ENCODE results near the gene LPP.

Gene LPP

DNA sequence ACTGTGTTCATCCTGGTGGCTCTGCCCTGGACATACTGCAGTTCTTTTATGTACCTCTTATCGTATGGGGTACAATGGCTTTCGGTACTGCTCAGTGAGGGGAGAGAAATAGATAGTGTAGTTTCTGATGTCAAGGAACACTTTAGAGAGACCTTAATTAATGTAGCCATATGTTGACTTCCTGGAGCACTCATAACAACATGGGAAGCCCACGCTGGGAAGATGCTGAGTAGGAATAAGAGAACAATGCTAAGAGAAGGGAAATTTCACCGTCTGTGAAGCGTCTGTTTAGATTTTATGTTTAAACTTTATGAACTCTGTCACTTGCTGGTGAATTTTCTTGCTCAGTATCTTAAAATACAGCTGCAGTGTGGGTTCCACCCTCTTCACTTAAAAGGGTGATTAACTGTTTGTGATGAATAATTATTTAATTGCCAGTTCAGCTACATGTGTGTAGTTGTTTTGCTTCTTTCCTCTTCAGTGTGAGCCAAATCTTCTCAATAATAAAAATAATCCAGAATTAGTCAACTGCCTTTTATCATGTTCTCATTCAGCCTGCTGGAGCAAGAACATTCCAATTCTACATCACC lies 644.7 kb downstream of the LPP start:
- H3K27me3 ChIP-seq (ENCODE audit: control insufficient read depth, insufficient read depth, low read length) = no peaks in the 10 kb centered on the region
- no peak overlapping the region for H3K27ac ChIP-seq (ENCODE audit: low read depth, low read length)
- H3K9ac ChIP-seq (ENCODE audit: low read length) = no peak overlapping the region
- no peak overlapping the region for H3K4me3 ChIP-seq (ENCODE audit: low read depth, low read length)
- peaks cover 7% of the 10 kb centered on the region for H3K4me1 ChIP-seq (ENCODE audit: control insufficient read depth, insufficient read depth, low read length)
- H3K9me3 ChIP-seq (ENCODE audit: control insufficient read depth, insufficient read depth, low read depth, low read length) = no peaks in the 10 kb centered on the region
- H3K36me3 ChIP-seq (ENCODE audit: control insufficient read depth, insufficient read depth, low read length) = no peaks in the 10 kb centered on the region

- Histone ChIP-seq H3K27me3 (ENCODE audit: control insufficient read depth, insufficient read depth, low read length) (no peaks in the 10 kb centered on the region), H3K4me3 (ENCODE audit: low read depth, low read length) (no peak overlapping the region), H3K9me3 (ENCODE audit: control insufficient read depth, insufficient read depth, low read depth, low read length) (no peaks in the 10 kb centered on the region), H3K9ac (ENCODE audit: low read length) (no peak overlapping the region), H3K36me3 (ENCODE audit: control insufficient read depth, insufficient read depth, low read length) (no peaks in the 10 kb centered on the region), H3K27ac (ENCODE audit: low read depth, low read length) (no peak overlapping the region), H3K4me1 (ENCODE audit: control insufficient read depth, insufficient read depth, low read length) (peaks cover 7% of the 10 kb centered on the region)
These were observed 647.4 kb downstream of the LPP start for GRCh38 chr3:188801393-188801792.

DNA sequence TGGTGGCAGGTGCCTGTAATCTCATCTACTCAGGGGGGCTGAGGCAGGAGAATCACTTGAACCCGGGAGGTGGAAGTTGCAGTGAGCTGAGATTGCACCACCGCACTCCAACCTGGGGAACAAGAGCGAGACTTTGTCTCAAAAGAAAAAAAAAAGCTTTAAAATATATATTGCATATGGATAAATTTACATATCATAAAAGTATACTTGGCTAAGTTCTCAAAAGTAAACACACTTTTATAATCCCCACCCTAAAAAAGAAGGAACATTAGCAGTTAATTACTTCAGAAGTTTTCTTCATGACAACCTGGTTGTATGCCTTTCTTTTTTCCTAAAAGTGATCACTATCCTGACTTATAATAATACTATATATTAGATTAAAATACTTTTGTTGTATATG lies 648.7 kb downstream of the LPP start:
- H3K4me1 ChIP-seq (ENCODE audit: control insufficient read depth, insufficient read depth, low read length) = no peaks in the 10 kb centered on the region
- no peaks in the 10 kb centered on the region for H3K36me3 ChIP-seq (ENCODE audit: control insufficient read depth, insufficient read depth, low read length)
- peaks cover 8% of the 10 kb centered on the region; the same call in 1 of the 2 replicates for H3K9me3 ChIP-seq (ENCODE audit: control insufficient read depth, insufficient read depth, low read depth, low read length)
- H3K27me3 ChIP-seq (ENCODE audit: control insufficient read depth, insufficient read depth, low read length) = no peaks in the 10 kb centered on the region
- no peak overlapping the region for H3K4me3 ChIP-seq (ENCODE audit: low read depth, low read length)
- H3K9ac ChIP-seq (ENCODE audit: low read length) = no peak overlapping the region
- no peak overlapping the region for H3K27ac ChIP-seq (ENCODE audit: low read depth, low read length)

DNA sequence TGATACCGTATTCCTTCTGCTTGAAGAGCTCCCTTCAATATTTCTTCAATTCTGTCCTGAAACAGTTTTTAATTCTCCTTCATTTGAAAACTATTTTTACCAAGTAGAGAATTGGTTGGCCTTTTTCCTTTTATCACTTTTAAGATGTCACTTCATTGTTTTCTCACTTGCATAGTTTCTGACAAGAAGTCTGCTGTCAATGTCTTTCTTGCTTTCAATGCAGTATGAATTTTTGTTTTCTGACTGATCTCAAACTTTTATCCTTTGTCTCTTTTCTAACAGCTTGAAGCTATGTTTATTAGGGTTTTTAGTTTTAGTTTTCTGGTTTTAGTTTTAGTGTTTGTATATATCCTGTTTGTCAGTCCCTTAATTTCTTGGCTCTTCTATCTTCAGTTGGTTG lies 653.0 kb downstream of the LPP start:
- no peaks in the 10 kb centered on the region for H3K36me3 ChIP-seq (ENCODE audit: control insufficient read depth, insufficient read depth, low read length)

GRCh38 chr3:188812198-188812597 lies 658.2 kb downstream of the LPP start:
- peaks cover 10% of the 10 kb centered on the region; the same call in 1 of the 2 replicates for H3K9me3 ChIP-seq (ENCODE audit: control insufficient read depth, insufficient read depth, low read depth, low read length)
- H3K27me3 ChIP-seq (ENCODE audit: control insufficient read depth, insufficient read depth, low read length) = no peaks in the 10 kb centered on the region
- H3K27ac ChIP-seq (ENCODE audit: low read depth, low read length) = no peak overlapping the region
- no peak overlapping the region for H3K9ac ChIP-seq (ENCODE audit: low read length)
- H3K4me3 ChIP-seq (ENCODE audit: low read depth, low read length) = no peak overlapping the region
- H3K4me1 ChIP-seq (ENCODE audit: control insufficient read depth, insufficient read depth, low read length) = no peaks in the 10 kb centered on the region
- no peaks in the 10 kb centered on the region for H3K36me3 ChIP-seq (ENCODE audit: control insufficient read depth, insufficient read depth, low read length)

More for the DNA sequence above, 653.0 kb downstream of the LPP start:
- no peak overlapping the region for H3K4me3 ChIP-seq (ENCODE audit: low read depth, low read length)
- no peaks in the 10 kb centered on the region for H3K4me1 ChIP-seq (ENCODE audit: control insufficient read depth, insufficient read depth, low read length)
- no peaks in the 10 kb centered on the region for H3K27me3 ChIP-seq (ENCODE audit: control insufficient read depth, insufficient read depth, low read length)
- peaks cover 15% of the 10 kb centered on the region; the same call in 1 of the 2 replicates for H3K9me3 ChIP-seq (ENCODE audit: control insufficient read depth, insufficient read depth, low read depth, low read length)
- H3K9ac ChIP-seq (ENCODE audit: low read length) = no peak overlapping the region
- no peak overlapping the region for H3K27ac ChIP-seq (ENCODE audit: low read depth, low read length)

- H3K27ac ChIP-seq (ENCODE audit: low read depth, low read length) = no peak overlapping the region
- no peaks in the 10 kb centered on the region for H3K36me3 ChIP-seq (ENCODE audit: control insufficient read depth, insufficient read depth, low read length)
- no peaks in the 10 kb centered on the region for H3K27me3 ChIP-seq (ENCODE audit: control insufficient read depth, insufficient read depth, low read length)
- H3K9ac ChIP-seq (ENCODE audit: low read length) = no peak overlapping the region
- no peaks in the 10 kb centered on the region for H3K9me3 ChIP-seq (ENCODE audit: control insufficient read depth, insufficient read depth, low read depth, low read length)
- no peak overlapping the region for H3K4me3 ChIP-seq (ENCODE audit: low read depth, low read length)
- no peaks in the 10 kb centered on the region for H3K4me1 ChIP-seq (ENCODE audit: control insufficient read depth, insufficient read depth, low read length)
These were observed 660.6 kb downstream of the LPP start for GRCh38 chr3:188814581-188814980.

DNA sequence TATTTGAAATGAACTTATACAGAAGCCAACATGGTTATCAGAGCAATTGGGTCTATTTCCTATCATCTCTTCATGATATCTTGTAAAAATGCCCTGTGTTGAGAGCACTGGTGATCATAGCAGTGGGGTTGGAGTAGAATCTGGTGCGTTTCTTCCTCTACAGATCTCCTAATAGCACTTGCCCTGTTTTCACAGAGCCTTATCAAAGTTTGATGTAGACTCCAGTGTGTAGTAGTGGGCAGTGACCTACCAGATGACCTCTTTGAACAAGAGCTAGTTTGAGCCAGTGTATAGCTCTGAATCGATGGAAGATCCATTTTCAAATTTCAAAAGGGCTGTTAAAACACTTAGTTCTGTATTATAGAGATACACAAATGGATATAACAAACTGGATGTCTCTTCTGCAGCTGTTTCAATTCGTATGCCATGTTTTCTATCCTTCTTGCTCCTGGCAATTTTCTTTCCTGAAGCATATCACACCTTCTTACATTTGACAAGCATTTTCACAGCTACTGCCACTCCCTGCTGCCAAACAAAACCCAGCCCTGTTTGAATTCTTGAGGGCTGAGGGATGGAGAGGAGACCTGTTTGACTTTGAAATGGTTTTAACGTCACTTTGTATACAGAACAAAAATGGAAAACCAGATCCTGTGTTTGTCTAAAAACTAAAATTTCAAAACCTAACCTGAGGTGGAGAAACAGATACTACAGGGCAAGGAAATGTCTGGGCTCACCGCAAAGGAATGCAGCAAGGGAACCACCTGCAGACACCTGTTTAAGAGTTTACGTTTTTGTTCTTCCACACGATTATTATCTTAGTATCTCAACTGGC lies 663.4 kb downstream of the LPP start:
- no peaks in the 10 kb centered on the region for H3K27me3 ChIP-seq (ENCODE audit: control insufficient read depth, insufficient read depth, low read length)
- H3K9me3 ChIP-seq (ENCODE audit: control insufficient read depth, insufficient read depth, low read depth, low read length) = no peaks in the 10 kb centered on the region
- H3K27ac ChIP-seq (ENCODE audit: low read depth, low read length) = no peak overlapping the region
- H3K4me3 ChIP-seq (ENCODE audit: low read depth, low read length) = no peak overlapping the region
- H3K9ac ChIP-seq (ENCODE audit: low read length) = no peak overlapping the region
- H3K36me3 ChIP-seq (ENCODE audit: control insufficient read depth, insufficient read depth, low read length) = no peaks in the 10 kb centered on the region
- no peaks in the 10 kb centered on the region for H3K4me1 ChIP-seq (ENCODE audit: control insufficient read depth, insufficient read depth, low read length)

- H3K9me3 ChIP-seq (ENCODE audit: control insufficient read depth, insufficient read depth, low read depth, low read length) = no peaks in the 10 kb centered on the region
- H3K36me3 ChIP-seq (ENCODE audit: control insufficient read depth, insufficient read depth, low read length) = no peaks in the 10 kb centered on the region
- H3K4me1 ChIP-seq (ENCODE audit: control insufficient read depth, insufficient read depth, low read length) = no peaks in the 10 kb centered on the region
- no peak overlapping the region for H3K9ac ChIP-seq (ENCODE audit: low read length)
- H3K27me3 ChIP-seq (ENCODE audit: control insufficient read depth, insufficient read depth, low read length) = no peaks in the 10 kb centered on the region
- no peak overlapping the region for H3K4me3 ChIP-seq (ENCODE audit: low read depth, low read length)
- no peak overlapping the region for H3K27ac ChIP-seq (ENCODE audit: low read depth, low read length)
These were observed 663.9 kb downstream of the LPP start for GRCh38 chr3:188817935-188818269.

DNA sequence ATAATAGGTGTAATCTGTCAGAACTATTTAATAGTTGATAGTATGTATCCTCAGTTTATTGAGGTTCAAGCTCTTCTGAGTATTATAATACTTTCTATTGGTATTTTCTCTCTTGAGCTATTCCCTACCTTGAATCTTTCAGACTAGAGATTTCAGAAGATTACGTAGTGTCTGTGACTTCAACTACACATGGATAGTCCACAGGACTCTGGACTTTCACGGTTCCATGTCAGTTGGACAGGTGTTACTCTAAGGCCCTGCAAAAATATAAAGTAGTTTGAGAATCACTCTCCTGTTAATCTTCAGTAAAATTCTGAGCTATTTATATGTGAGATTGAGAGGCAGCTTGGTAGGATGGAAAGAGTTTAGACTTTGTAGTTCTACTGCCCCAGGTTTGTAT lies 664.3 kb downstream of the LPP start:
- H3K27me3 ChIP-seq (ENCODE audit: control insufficient read depth, insufficient read depth, low read length) = no peaks in the 10 kb centered on the region
- H3K36me3 ChIP-seq (ENCODE audit: control insufficient read depth, insufficient read depth, low read length) = no peaks in the 10 kb centered on the region
- no peak overlapping the region for H3K27ac ChIP-seq (ENCODE audit: low read depth, low read length)
- no peak overlapping the region for H3K9ac ChIP-seq (ENCODE audit: low read length)
- H3K4me3 ChIP-seq (ENCODE audit: low read depth, low read length) = no peak overlapping the region
- H3K4me1 ChIP-seq (ENCODE audit: control insufficient read depth, insufficient read depth, low read length) = no peaks in the 10 kb centered on the region
- no peaks in the 10 kb centered on the region for H3K9me3 ChIP-seq (ENCODE audit: control insufficient read depth, insufficient read depth, low read depth, low read length)

- Histone ChIP-seq H3K27me3 (ENCODE audit: control insufficient read depth, insufficient read depth, low read length) (no peaks in the 10 kb centered on the region), H3K27ac (ENCODE audit: low read depth, low read length) (no peak overlapping the region), H3K9ac (ENCODE audit: low read length) (no peak overlapping the region), H3K9me3 (ENCODE audit: control insufficient read depth, insufficient read depth, low read depth, low read length) (no peaks in the 10 kb centered on the region), H3K4me1 (ENCODE audit: control insufficient read depth, insufficient read depth, low read length) (no peaks in the 10 kb centered on the region), H3K36me3 (ENCODE audit: control insufficient read depth, insufficient read depth, low read length) (no peaks in the 10 kb centered on the region), H3K4me3 (ENCODE audit: low read depth, low read length) (no peak overlapping the region)
These were observed 666.0 kb downstream of the LPP start for GRCh38 chr3:188819939-188820338.

- Histone ChIP-seq H3K4me1 (ENCODE audit: control insufficient read depth, insufficient read depth, low read length) (no peaks in the 10 kb centered on the region), H3K9me3 (ENCODE audit: control insufficient read depth, insufficient read depth, low read depth, low read length) (no peaks in the 10 kb centered on the region), H3K36me3 (ENCODE audit: control insufficient read depth, insufficient read depth, low read length) (no peaks in the 10 kb centered on the region), H3K4me3 (ENCODE audit: low read depth, low read length) (no peak overlapping the region), H3K27me3 (ENCODE audit: control insufficient read depth, insufficient read depth, low read length) (no peaks in the 10 kb centered on the region), H3K27ac (ENCODE audit: low read depth, low read length) (no peak overlapping the region), H3K9ac (ENCODE audit: low read length) (no peak overlapping the region)
These were observed 668.0 kb downstream of the LPP start for GRCh38 chr3:188822004-188822403.
